ENCODE results near the gene TP73. TPM values are rescaled to one million over a fixed set of nuclear protein-coding genes. Genes with fewer than 3 reads are reported as not detected.

The TP73 gene
- total RNA-seq, 4 donors from 2014 or later = 0.30 to 0.76 TPM; not detected in 2

GRCh38 chr1:3708791-3709190 is 56.5 kb downstream of the TP73 start:
- Histone ChIP-seq H3K27ac (no peak overlapping the region), H3K36me3 (no peaks in the 10 kb centered on the region), H3K9me3 (no peaks in the 10 kb centered on the region), H3K27me3 (peaks cover 0 to 10% of the 10 kb centered on the region in 2 donors), H3K4me3 (no peak overlapping the region), H3K4me1 (no peaks in the 10 kb centered on the region)
- intact Hi-C loops (cut with DNase I; ENCODE audit: low total_unique reads) = no loop called here
- DNase-seq = no peak
- TF ChIP-seq POLR2A (IDR thresholded peaks at IDR 0.05) (no peak), CTCF (IDR thresholded peaks at IDR 0.05) (no peak)

GRCh38 chr1:3710251-3710650 is 57.9 kb downstream of the TP73 start:
- H3K36me3 ChIP-seq = no peaks in the 10 kb centered on the region
- no peak overlapping the region for H3K27ac ChIP-seq
- H3K4me1 ChIP-seq = no peaks in the 10 kb centered on the region
- H3K27me3 ChIP-seq = peaks cover 0 to 10% of the 10 kb centered on the region in 2 donors
- no peaks in the 10 kb centered on the region for H3K9me3 ChIP-seq
- TF ChIP-seq CTCF (IDR thresholded peaks at IDR 0.05) (no peak), POLR2A (IDR thresholded peaks at IDR 0.05) (no peak)
- H3K4me3 ChIP-seq = no peak overlapping the region
- DNase-seq = no peak
- intact Hi-C loops (cut with DNase I; ENCODE audit: low total_unique reads) = no loop called here

GRCh38 chr1:3711381-3711779 is 59.1 kb downstream of the TP73 start:
- H3K27me3 ChIP-seq = peaks cover 0 to 12% of the 10 kb centered on the region in 2 donors
- DNase-seq = no peak
- H3K4me1 ChIP-seq = no peaks in the 10 kb centered on the region
- no peak for TF ChIP-seq CTCF (IDR thresholded peaks at IDR 0.05)
- no peak for TF ChIP-seq POLR2A (IDR thresholded peaks at IDR 0.05)
- no peak overlapping the region for H3K4me3 ChIP-seq
- H3K36me3 ChIP-seq = no peaks in the 10 kb centered on the region
- H3K27ac ChIP-seq = no peak overlapping the region
- H3K9me3 ChIP-seq = no peaks in the 10 kb centered on the region
- intact Hi-C loops (cut with DNase I; ENCODE audit: low total_unique reads) = no loop called here

GRCh38 chr1:3711780-3712451 is 59.6 kb downstream of the TP73 start:
- no peak for DNase-seq
- Histone ChIP-seq H3K27ac (no peak overlapping the region), H3K4me3 (no peak overlapping the region), H3K27me3 (peaks cover 0 to 17% of the 10 kb centered on the region in 2 donors), H3K9me3 (no peaks in the 10 kb centered on the region), H3K36me3 (no peaks in the 10 kb centered on the region), H3K4me1 (no peaks in the 10 kb centered on the region)
- intact Hi-C loops (cut with DNase I; ENCODE audit: low total_unique reads) = no loop called here
- TF ChIP-seq CTCF (IDR thresholded peaks at IDR 0.05) (no peak), POLR2A (IDR thresholded peaks at IDR 0.05) (no peak)

GRCh38 chr1:3712573-3713535 is 60.5 kb downstream of the TP73 start:
- Histone ChIP-seq H3K27ac (no peak overlapping the region), H3K36me3 (no peaks in the 10 kb centered on the region), H3K4me3 (no peak overlapping the region), H3K4me1 (no peaks in the 10 kb centered on the region), H3K9me3 (no peaks in the 10 kb centered on the region), H3K27me3 (peaks cover 0 to 25% of the 10 kb centered on the region in 2 donors)
- TF ChIP-seq POLR2A (IDR thresholded peaks at IDR 0.05) (no peak), CTCF (IDR thresholded peaks at IDR 0.05) (no peak)
- intact Hi-C loops (cut with DNase I; ENCODE audit: low total_unique reads) = no loop called here
- DNase-seq = no peak
